A549 treated with GW870086 at 1 μM for 4 hours (cell line): Measurements from ENCODE around the gene TEX54. TPM values are rescaled to one million over a fixed set of nuclear protein-coding genes. Genes with fewer than 3 reads are reported as not detected.

Experiments used
- total RNA-seq: library from RNA; stranded (reverse); fragments of 200-300 nt; extraction: Qiagen RNA extraction; gene quantifications from 5 replicates; pipeline ENCODE4 v1.2.3, GENCODE V29; 2022; ENCODE audit warnings: low read depth

The TEX54 gene
- total RNA-seq, result not detected in 5 replicates

DNA sequence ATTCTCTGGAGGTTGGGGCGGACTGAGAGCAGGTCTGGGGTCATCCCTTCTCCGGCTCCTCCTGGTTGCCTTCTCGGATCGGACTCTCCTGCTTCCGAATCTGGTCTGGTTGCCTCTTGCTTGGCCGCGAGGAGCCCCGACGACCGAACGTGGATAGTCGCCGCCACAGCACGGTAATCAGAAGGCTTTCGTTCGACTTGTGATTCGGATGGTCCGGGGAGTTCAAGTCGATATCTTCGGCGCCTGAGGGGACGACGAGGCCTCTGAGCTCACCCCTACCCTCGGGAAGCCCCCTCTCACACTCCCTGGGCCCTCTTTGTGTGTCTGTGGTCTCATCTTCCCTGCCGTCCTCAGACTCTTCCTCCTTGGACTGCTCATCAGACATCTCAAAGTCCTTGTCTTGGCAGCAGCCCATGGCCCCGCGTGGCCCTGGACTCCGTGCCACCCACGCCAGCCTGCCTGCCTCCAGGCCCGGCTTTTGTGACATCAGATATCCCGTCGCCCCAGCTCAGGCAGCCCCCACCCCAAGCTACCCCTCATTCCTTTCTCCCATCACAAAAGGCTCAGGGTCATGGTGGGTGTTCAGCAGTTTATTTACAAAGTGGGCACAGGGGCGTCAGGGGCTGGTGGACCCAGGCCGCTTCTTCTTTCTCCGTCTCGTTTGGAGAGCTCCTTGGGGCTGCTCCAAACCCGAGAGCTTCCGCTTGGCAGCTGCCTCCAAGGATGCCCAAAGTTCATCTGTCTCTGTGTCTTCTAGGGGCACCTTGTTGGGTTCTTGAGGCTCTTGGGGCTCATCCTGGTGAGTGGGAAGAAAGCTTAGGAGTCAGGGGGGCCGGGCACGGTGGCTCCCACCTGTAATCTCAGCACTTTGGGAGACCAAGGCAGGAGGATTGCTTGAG, at the start of gene TEX54:
Gene TEX54, minus strand, starts transcription at position 506 of the 899 bp plus-strand sequence.

DNA sequence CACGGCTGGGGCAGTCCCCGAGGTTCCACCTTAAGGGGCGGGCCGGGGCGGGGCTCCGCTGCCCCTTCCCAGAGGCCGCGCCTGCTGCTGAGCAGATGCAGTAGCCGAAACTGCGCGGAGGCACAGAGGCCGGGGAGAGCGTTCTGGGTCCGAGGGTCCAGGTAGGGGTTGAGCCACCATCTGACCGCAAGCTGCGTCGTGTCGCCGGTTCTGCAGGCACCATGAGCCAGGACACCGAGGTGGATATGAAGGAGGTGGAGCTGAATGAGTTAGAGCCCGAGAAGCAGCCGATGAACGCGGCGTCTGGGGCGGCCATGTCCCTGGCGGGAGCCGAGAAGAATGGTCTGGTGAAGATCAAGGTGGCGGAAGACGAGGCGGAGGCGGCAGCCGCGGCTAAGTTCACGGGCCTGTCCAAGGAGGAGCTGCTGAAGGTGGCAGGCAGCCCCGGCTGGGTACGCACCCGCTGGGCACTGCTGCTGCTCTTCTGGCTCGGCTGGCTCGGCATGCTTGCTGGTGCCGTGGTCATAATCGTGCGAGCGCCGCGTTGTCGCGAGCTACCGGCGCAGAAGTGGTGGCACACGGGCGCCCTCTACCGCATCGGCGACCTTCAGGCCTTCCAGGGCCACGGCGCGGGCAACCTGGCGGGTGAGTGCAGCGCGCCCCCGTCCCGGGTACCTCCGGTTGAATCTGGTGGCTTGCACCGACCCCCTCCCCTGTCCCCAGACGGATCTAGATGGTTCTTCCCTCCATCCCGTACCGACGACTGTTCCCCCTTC, 48.4 kb upstream of the TEX54 start, which contains the start of gene SLC3A2:
Gene SLC3A2, plus strand, starts transcription at position 94 of the 776 bp plus-strand sequence. Its CDS starts 128 bp downstream, at position 222.

DNA sequence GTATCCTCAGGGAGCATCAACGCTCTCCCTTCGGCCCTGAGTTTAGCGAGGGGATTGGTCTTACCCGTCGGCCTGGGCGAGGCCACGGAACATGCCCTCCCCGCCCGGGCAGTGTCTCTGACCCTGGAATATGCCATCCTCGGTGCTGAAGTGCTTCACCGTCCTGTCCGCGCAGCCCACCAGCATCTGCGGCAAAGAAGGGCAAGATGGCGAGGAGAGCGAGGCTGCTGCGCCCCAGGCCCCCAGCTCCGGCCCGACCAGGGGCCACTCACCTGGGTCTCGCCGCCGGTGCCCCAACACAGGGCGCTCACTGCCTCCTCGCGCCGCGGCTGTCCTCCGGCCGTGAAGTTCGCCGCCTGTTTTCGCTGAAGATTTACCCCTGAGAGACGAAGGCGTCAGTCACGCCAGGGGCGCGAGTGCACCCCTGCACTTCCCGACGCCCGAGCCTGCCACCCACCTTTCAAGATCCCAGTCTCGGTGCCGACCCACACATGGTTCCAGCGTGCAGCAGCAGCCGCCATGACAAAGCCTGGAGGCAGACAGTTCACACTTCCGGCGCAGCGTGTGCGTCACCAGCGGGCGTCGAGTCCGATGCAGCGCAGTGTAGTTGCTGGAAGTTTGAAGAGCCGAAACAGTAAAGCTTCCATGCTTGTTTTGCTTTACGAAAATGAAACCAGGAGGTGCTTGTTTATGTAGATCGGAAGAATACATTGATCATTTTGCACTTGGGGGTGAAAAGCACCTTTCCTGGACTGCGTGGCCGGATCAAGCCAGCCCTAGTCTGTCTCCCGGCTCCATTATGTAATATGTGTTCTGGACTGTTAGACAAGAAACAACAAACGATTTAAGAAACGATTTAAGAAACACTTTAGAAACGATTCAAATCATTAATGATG, 6.7 kb upstream of the TEX54 start, which contains the start of gene WDR74:
Gene WDR74, minus strand, starts transcription at position 541 of the 896 bp plus-strand sequence. Its CDS starts 20 bp downstream, at position 521.

DNA sequence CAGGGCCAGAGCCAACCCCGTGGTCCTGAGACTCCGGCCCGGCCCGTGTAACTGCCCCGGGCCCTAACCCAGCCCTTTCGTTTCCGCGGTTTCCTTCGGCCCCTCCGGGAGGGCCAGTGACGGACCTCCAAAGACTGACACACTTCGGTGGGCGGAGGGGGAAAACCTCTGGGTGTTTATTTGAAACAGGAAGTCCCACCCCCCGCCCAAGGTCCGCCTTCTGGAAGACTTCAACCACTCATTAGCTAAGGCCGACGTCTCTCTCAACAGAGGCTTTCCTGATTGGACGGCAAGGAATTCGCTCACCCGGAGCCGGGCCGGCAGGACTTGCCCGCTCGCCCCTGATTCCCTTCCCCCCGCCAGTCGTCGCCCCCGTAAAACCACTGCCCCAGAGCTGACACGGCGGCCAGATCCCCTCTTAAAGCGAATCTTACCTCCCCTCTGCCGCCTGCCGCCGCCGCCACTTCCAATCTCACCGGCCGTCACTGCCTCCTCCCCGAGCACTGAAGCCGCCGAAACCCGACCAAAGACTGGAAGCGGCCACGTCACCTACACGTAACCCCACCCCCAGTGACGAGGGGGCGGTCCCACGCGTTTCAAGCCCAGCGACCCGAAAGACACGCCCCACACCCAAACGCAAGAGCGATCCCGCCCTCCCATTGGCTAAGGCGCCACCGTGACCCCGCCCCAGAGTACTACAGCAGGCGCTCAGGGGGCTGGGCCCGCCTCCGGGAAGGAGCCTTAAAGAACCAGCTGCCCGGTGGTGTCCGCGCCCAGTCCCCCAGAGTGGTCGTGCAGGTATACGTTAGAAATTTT, 913 bp downstream of the TEX54 start, which contains the start of gene STX5:
Gene STX5, minus strand, starts transcription at position 532 of the 816 bp plus-strand sequence. CDS start 808 bp downstream, outside the sequence.

DNA sequence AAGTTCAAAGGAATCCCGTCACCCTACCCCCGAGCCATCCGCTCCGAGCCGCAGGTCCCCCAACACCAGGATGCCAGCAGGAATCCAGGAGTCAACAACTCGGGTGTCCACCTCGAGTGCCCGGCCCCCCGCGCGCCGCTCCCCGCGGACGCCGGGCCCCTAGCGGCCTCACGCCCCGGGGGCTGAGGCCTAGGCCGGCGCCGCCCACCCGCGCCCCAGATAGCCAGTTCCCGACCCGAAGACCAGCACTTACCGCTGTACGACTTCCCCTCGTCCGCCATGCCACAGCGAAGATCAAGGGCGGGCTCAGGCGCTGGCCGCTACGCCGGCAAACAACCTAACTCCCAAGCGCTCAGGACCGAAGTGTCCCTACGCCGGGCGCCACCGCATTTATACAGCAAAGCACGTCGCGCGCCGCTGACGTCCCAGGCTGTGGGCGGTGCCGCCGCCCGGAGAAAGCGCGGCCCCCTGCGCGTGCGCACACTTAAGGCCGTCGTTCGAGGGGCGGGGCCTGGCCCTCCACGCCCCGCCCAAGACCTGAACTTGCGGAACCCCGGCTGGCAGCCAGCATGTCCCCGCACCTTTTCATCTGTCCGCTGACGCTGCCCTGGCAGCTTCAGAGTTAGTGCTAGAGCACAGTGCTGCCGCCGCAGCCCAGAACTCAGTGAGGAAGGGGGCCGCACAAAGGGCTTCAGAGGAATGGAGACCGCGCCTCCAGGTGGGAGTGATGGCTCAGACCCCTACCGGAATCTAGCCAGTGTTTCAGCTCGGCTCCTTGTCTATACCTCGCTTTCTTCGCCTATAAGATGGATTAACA, 27.4 kb downstream of the TEX54 start, which contains the start of gene NXF1:
Gene NXF1, minus strand, starts transcription at position 365 of the 817 bp plus-strand sequence. Its CDS starts 84 bp downstream, at position 281.

DNA sequence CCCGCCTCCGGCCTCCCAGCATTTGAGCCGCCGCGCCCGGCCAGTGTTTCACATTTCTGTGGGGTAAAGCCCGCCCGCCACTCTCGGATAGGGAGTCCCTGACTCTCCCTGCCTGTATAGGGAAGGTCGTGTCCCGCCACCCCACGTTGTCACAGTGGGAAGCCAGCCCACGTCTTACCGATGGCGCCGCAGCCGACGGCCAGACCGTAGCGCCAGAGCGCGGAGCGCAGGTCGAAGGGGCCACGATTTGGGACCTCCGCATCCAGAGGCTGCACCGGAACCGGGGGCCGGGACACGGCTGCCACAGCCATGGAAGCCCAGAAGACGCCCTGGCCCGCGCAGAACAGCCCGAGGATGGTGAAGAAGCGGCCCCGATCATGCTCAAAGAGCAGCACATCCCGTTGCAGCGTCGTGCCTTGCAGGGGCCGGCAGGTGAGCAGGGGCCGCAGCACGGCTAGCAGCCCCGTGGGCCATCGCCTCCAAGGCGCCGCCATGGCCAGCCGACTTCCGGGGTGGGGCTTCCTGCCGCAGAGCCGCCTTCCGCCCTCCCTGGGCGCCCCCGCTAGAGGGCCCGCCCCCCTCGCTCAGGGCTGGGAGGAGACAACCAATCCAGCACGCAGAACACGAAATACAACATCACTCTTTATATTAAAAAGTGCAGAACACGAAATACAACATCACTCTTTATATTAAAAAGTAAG, 41.0 kb downstream of the TEX54 start, which contains the start of gene TMEM223:
Gene TMEM223, minus strand, starts transcription at position 506 of the 701 bp plus-strand sequence. Its CDS starts 12 bp downstream, at position 494.

DNA sequence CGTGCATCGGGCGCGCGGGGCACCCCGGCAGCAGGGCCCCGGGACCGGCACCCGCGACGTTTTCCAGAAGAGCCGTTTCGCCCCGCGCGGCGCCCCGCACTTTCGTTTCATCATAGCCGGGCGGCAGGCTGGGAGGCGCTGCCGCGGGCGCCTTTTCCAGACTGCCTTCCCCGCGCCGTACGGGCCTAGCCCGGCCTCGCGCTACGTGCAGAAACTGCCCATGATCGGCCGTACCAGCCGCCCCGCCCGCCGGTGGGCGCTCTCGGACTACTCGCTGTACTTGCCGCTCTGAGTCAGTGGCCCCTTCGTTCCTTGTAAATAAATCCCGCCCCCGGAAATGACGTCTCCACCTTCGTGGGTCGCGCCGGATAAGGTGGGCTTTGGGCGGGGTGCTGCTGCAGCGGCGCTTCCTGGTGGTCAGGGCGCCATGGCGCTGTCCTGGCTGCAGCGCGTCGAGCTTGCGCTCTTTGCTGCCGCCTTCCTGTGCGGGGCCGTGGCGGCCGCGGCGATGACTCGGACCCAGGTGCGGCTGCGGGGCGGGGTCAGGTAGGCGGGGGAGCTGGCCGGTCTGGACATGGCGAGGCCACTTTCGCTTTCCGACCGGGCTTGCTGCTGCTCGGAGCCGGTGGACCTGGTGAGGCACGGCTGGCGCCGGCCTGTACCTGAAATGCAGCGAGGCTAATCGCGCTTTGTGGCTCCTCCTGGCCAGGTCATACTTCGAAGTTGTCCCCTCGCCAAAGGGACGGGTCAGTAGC, 45.5 kb downstream of the TEX54 start, which contains the start of gene TMEM179B:
Gene TMEM179B, plus strand, starts transcription at position 398 of the 755 bp plus-strand sequence. Its CDS starts 30 bp downstream, at position 428.

Other genes with a start within 250 kb of the TEX54 start
- gene TUT1, start 241.3 kb downstream of the TEX54 start, total RNA-seq, result 12.2 to 15.0 TPM (median 14.7 TPM) in 5 replicates
- gene MTA2, start 231.0 kb downstream of the TEX54 start, total RNA-seq, result 82.9 to 91.9 TPM (median 87.9 TPM) in 5 replicates
- 17.5 to 23.8 TPM (median 22.3 TPM) in 5 replicates for gene EML3, start 220.1 kb downstream of the TEX54 start, total RNA-seq
- gene ROM1, start 219.6 kb downstream of the TEX54 start, total RNA-seq, result 3.7 to 5.5 TPM (median 4.0 TPM) in 5 replicates
- 41.9 to 58.0 TPM (median 50.7 TPM) in 5 replicates for gene B3GAT3, start 210.9 kb downstream of the TEX54 start, total RNA-seq
- gene GANAB, start 186.2 kb downstream of the TEX54 start, total RNA-seq, result 237 to 277 TPM (median 252 TPM) in 5 replicates
- gene INTS5, start 179.5 kb downstream of the TEX54 start, total RNA-seq, result 16.8 to 21.9 TPM (median 20.6 TPM) in 5 replicates
- gene C11orf98, start 167.6 kb downstream of the TEX54 start, total RNA-seq, result 128 to 151 TPM (median 135 TPM) in 5 replicates
- 10.6 to 15.9 TPM (median 12.7 TPM) in 5 replicates for gene CSKMT, start 167.5 kb downstream of the TEX54 start, total RNA-seq
- gene UQCC3, start 161.2 kb downstream of the TEX54 start, total RNA-seq, result 26.5 to 36.8 TPM (median 35.2 TPM) in 5 replicates
- gene LBHD1, start 160.6 kb downstream of the TEX54 start, total RNA-seq, result 3.8 to 4.6 TPM (median 4.2 TPM) in 5 replicates
- 111 to 129 TPM (median 116 TPM) in 5 replicates for gene UBXN1, start 153.8 kb downstream of the TEX54 start, total RNA-seq
- 0.06 to 0.17 TPM (median 0.10 TPM) in 4 of 5 replicates, not detected in the other for gene LRRN4CL, start 143.3 kb downstream of the TEX54 start, total RNA-seq
- 61.1 to 97.7 TPM (median 72.8 TPM) in 5 replicates for gene BSCL2, start 125.4 kb downstream of the TEX54 start, total RNA-seq
- not detected in 5 replicates for gene GNG3, start 125.2 kb downstream of the TEX54 start, total RNA-seq
- gene HNRNPUL2, start 105.4 kb downstream of the TEX54 start, total RNA-seq, result 36.2 to 42.4 TPM (median 39.6 TPM) in 5 replicates
- gene TTC9C, start 104.4 kb downstream of the TEX54 start, total RNA-seq, result 29.4 to 34.3 TPM (median 30.7 TPM) in 5 replicates
- gene ZBTB3, start 78.7 kb downstream of the TEX54 start, total RNA-seq, result 1.2 to 1.9 TPM (median 1.4 TPM) in 5 replicates
- gene POLR2G, start 71.3 kb downstream of the TEX54 start, total RNA-seq, result 172 to 182 TPM (median 178 TPM) in 5 replicates
- gene TAF6L, start 61.4 kb downstream of the TEX54 start, total RNA-seq, result 12.1 to 14.7 TPM (median 12.9 TPM) in 5 replicates
- gene TMEM179B, start 45.4 kb downstream of the TEX54 start, total RNA-seq, result 77.5 to 92.9 TPM (median 83.8 TPM) in 5 replicates
- gene TMEM223, start 40.8 kb downstream of the TEX54 start, total RNA-seq, result 18.0 to 29.5 TPM (median 28.1 TPM) in 5 replicates
- gene NXF1, start 27.4 kb downstream of the TEX54 start, total RNA-seq, result 38.0 to 53.7 TPM (median 50.7 TPM) in 5 replicates
- 17.8 to 25.6 TPM (median 24.5 TPM) in 5 replicates for gene STX5, start 790 bp downstream of the TEX54 start, total RNA-seq
- gene WDR74, start 6.7 kb upstream of the TEX54 start, total RNA-seq, result 73.9 to 82.8 TPM (median 77.6 TPM) in 5 replicates
- 877 to 1,068 TPM (median 992 TPM) in 5 replicates for gene SLC3A2, start 48.1 kb upstream of the TEX54 start, total RNA-seq
- gene CHRM1, start 88.5 kb upstream of the TEX54 start, total RNA-seq, result 0.06 TPM in 2 of 5 replicates, not detected in the others
- gene SLC22A6, start 152.1 kb upstream of the TEX54 start, total RNA-seq, result not detected in 5 replicates
- gene SLC22A8, start 183.0 kb upstream of the TEX54 start, total RNA-seq, result not detected in 5 replicates